ENCODE data around the gene OR10H1. TPM values are rescaled to one million over a fixed set of nuclear protein-coding genes. Genes with fewer than 3 reads are reported as not detected.
"Not testable (repeated sequence)": the region's sequence is repeated elsewhere in the genome, so short reads cannot be mapped to it uniquely, and the experiment has no call there.

Gene OR10H1
- total RNA-seq, 1 donor, result not detected

DNA sequence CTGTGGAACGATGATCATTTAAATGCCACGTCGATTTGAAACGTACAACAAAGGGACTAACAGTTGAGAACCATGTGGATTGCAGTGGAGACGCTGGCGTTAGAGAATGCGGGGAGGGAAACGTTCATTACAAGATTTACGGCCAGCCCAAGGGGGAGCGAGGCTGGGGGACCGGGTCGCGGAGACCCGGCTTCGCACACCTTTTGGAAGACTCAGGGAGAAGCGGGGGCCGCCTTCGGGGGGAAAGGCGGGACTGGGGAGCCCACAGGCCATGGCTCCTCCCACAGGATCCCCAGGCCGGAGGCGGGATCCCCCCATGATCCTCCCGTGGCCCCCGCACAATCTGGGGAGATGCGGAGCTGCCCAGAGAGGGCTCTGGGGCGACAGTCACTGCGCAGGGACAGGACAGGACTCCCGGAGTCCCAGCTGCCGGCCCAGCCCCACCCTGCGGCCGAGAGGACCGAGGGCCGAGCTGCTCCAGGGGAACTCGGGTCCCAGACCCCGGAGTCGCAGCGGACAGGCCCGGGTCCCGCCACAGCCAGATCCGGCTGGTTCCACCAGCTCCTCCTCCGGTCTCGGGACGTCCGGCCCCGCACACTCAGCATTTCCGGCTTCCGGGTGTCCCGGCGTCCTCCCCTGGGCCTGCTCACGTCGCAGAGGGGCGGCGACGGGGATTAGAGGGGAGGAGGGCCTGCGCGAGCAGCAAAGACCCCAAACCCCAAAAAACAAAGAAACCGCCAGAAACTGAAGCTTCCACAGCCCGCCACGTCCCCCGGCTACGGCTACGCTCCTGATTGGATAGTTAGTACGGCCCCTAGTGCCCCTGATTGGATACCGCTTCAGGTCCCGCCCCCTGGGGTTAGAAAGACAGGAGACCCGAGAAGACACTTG lies 21.1 kb upstream of the OR10H1 start:
- Histone ChIP-seq H3K4me1 (ENCODE audit: insufficient read depth, low read length) (peaks cover 10% of the 10 kb centered on the region), H3K27me3 (ENCODE audit: insufficient read depth, low read length) (no peaks in the 10 kb centered on the region), H3K9me3 (ENCODE audit: low read depth, low read length) (no peaks in the 10 kb centered on the region), H3K4me3 (ENCODE audit: low read length) (peak overlapping the region; percentile 70)

DNA sequence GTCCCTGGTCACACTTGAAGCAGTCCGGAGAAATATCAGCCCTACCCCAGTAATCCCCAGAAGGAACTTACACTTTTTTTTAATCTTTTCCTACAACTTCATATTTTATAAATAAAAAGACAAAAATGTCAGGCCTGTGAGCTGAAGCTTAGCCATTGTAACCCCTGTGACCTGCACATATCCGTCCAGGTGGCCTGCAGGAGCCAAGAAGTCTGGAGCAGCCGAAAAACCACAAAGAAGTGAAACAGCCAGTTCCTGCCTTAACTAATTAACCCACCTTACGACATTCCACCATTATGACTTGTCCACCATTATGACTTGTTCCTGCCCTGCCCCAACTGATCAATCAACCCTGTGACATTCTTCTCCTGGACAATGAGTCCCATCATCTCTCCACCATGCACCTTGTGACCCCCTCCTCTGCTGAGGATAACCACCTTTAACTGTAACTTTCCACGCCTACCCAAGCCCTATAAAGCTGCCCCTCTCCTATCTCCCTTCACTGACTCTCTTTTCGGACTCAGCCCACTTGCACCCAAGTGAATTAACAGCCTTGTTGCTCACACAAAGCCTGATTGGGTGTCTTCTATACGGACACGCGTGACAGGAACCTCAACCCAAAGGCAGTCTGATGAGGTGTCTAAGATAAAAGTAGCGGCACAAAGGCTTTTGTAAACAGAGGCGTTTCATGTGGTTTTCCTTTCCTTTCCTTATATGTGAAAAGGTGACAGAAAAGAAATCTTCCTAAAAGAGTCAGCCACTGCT lies 20.3 kb upstream of the OR10H1 start:
- H3K4me3 ChIP-seq (ENCODE audit: low read length), result peak overlapping the region; percentile 70
- not testable (repeated sequence) for H3K9me3 ChIP-seq (ENCODE audit: low read depth, low read length); H3K27me3 ChIP-seq (ENCODE audit: insufficient read depth, low read length); H3K4me1 ChIP-seq (ENCODE audit: insufficient read depth, low read length)

DNA sequence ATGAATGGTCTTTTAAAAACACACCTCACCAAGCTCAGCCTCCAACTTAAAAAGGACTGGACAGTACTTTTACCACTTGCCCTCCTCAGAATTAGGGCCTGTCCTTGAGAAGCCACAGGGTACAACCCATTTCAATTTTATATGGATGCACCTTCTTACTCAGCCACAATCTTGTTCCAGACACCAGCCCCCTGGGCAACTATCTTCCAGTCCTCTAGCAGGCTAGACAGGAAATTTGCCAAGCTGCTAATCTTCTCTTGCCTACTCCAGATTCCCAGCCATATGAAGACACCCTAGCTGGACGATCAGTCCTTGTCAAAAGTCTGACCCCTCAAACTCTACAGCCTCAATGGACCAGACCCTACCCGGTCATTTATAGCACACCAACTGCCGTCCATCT lies 18.8 kb upstream of the OR10H1 start:
- not testable (repeated sequence) for H3K4me3 ChIP-seq (ENCODE audit: low read length); H3K4me1 ChIP-seq (ENCODE audit: insufficient read depth, low read length); H3K9me3 ChIP-seq (ENCODE audit: low read depth, low read length); H3K27me3 ChIP-seq (ENCODE audit: insufficient read depth, low read length)

DNA sequence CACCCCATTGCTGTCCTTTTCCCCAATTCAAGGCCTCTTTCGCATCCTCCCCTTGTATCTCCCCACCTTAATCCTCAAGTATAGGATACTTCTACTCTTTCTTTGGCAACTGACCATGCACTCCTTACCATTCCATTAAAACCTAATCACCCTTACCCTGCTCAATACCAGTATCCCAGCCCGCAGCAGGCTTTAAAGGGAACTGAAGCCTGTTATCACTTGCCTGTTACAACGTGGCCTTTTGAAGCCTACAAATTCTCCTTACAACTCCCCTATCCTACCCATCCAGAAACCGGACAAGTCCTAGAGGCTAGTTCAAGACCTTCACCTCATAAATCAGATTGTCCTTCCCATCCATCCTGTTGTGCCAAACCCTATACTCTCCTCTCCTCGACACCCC lies 16.2 kb upstream of the OR10H1 start:
- Histone ChIP-seq H3K27me3 (ENCODE audit: insufficient read depth, low read length) (no peaks in the 10 kb centered on the region), H3K9me3 (ENCODE audit: low read depth, low read length) (no peaks in the 10 kb centered on the region), H3K4me3 (ENCODE audit: low read length) (no peak overlapping the region), H3K4me1 (ENCODE audit: insufficient read depth, low read length) (peaks cover 7% of the 10 kb centered on the region)

DNA sequence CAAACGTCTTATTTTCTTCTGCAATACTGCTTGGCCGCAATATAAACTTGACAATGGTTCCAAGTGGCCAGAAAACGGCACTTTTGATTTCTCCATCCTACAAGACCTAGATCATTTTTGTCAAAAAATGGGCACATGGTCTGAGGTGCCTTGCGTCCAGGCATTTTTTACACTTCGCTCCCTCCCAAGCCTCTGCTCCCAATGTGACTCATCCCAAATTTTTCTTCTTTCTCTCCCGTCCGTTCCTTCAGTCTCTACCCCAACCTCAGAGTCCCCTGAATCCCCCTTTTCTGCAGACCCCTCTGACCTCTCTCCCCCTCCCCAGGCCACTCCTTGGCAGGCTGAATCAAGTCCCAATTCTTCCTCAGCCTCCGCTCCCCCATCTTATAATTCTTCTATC lies 14.3 kb upstream of the OR10H1 start:
- H3K4me3 ChIP-seq (ENCODE audit: low read length), result no peak overlapping the region
- no peaks in the 10 kb centered on the region for H3K4me1 ChIP-seq (ENCODE audit: insufficient read depth, low read length)

DNA sequence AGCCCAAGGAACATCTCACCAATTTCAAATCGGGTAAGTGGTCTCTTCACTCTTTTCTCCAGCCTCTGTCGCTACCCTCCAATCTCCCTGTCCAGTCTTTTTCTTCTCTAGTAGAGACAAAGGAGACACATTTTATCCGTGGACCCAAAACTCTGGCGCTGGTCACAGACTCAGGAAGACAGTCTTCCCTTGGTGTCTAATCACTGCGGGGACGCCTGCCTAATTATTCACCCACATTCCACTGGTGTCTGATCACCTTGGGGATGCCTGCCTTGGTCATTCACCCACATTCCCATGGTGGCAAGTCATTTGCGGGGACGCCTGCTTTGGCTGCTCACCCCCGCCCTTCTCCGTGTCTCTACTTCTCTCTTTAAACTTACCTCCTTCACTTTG lies 13.8 kb upstream of the OR10H1 start:
- Histone ChIP-seq H3K4me3 (ENCODE audit: low read length) (no peak overlapping the region), H3K4me1 (ENCODE audit: insufficient read depth, low read length) (no peaks in the 10 kb centered on the region), H3K9me3 (ENCODE audit: low read depth, low read length) (no peaks in the 10 kb centered on the region), H3K27me3 (ENCODE audit: insufficient read depth, low read length) (no peaks in the 10 kb centered on the region)

More for the DNA sequence above, 14.3 kb upstream of the OR10H1 start:
- H3K27me3 ChIP-seq (ENCODE audit: insufficient read depth, low read length), result no peaks in the 10 kb centered on the region
- H3K9me3 ChIP-seq (ENCODE audit: low read depth, low read length), result no peaks in the 10 kb centered on the region

DNA sequence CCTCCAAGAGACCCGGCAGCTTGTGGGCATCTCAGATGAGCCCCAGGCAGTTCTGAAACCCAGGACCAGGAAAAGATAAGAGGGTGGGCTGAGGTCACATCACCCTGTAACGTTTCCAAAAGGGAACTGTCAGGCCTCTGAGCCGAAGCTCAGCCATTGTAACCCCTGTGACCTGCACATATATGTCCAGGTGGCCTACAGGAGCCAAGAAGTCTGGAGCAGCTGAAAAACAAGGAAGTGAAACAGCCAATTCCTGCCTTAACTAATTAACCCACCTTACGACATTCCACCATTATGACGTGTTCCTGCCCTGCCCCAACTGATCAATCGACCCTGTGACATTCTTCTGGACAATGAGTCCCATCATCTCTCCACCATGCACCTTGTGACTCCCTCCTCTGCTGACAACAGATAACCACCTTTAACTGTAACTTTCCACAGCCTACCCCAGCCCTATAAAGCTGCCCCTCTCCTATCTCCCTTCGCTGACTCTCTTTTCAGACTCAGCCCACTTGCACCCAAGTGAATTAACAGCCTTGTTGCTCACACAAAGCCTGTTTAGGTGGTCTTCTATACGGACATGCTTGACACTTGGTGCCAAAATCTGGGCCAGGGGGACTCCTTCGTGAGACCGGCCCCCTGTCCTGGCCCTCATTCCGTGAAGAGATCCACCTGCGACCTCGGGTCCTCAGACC lies 13.3 kb upstream of the OR10H1 start:
- H3K4me1 ChIP-seq (ENCODE audit: insufficient read depth, low read length); H3K27me3 ChIP-seq (ENCODE audit: insufficient read depth, low read length); H3K9me3 ChIP-seq (ENCODE audit: low read depth, low read length); H3K4me3 ChIP-seq (ENCODE audit: low read length): not testable (repeated sequence)

DNA sequence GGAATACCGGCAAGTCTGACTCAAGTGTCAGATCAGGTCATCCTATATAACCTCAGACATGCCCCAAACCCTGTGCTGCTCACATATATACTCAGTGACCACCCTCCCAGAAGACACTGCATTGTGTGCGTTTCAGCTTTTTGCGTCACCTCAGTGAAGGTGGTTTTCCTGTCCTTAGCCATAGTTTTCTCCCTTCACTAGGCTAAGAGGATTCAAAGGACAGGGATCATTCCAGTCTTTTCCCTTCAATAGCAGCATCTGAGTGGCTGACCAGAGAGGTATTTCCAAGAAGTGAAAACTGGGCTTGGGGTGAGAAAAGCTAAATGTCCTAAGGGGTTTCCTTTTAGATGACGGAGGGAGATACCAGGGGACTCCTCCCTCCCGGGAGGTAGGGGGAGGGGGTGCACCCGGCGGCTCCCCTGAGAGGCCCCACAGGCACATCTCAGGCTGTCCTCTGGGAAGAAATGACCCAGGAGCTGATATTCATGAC lies 12.7 kb upstream of the OR10H1 start:
- no peaks in the 10 kb centered on the region for H3K4me1 ChIP-seq (ENCODE audit: insufficient read depth, low read length)
- H3K27me3 ChIP-seq (ENCODE audit: insufficient read depth, low read length), result no peaks in the 10 kb centered on the region
- H3K4me3 ChIP-seq (ENCODE audit: low read length), result no peak overlapping the region
- no peaks in the 10 kb centered on the region for H3K9me3 ChIP-seq (ENCODE audit: low read depth, low read length)

DNA sequence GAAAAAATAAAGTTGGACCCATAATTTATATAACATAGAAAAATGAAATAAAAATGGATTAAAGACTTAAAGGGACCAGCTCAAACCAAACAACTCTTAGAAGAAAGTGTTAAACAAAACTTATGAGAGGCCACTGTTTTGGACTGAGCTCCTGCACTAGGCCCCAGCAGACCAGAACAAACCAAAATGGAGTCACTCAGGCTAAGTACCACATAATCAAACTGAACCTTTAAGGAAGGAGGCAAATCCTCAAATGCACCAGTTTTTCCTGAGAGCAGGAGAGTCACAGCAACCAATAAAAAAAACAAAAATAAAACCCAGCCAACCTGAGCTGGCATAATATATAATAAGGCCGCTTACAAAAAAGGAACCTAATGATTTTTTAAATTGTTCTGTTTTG lies 10.3 kb upstream of the OR10H1 start:
- Histone ChIP-seq H3K27me3 (ENCODE audit: insufficient read depth, low read length) (no peaks in the 10 kb centered on the region), H3K9me3 (ENCODE audit: low read depth, low read length) (no peaks in the 10 kb centered on the region), H3K4me1 (ENCODE audit: insufficient read depth, low read length) (no peaks in the 10 kb centered on the region), H3K4me3 (ENCODE audit: low read length) (no peak overlapping the region)

DNA sequence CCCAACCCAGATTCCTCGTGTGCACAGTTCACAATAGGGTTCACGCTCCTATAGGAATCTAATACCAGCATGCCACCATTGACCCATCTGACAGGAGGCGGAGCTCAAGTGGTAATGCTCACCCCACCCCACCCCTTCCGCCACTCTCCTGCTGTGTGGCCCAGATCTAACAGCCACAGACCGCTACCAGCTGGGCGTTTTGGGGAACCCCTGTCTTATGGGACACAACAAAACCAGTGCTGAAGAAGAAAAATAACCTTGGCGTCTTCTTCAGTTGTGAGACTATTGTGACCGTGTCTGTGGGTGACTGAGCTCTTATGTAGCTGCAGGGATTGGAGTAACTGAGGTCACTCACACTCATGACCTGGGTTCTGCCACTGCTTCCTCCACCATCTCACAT lies 5.2 kb upstream of the OR10H1 start:
- Histone ChIP-seq H3K4me1 (ENCODE audit: insufficient read depth, low read length) (no peaks in the 10 kb centered on the region), H3K4me3 (ENCODE audit: low read length) (no peak overlapping the region), H3K27me3 (ENCODE audit: insufficient read depth, low read length) (no peaks in the 10 kb centered on the region), H3K9me3 (ENCODE audit: low read depth, low read length) (no peaks in the 10 kb centered on the region)

DNA sequence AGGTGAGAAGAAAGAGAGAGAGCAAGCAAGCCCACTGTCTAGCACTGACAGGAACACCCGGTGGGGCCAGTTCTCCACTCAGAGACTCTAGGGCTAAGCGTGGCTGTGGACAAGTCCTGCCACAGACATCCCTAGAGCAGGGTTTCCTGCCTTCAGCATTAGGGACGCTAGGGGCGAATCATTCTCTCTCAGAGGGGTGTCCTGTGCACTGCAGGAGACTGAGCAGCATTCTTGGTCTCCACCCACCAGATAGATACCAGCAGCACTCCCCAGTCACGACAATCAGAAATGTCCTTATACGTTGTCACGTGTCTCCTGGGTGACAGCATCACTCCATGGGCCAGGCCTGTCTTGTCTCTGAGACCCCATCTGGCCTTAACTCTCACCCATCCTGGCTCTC lies 1.5 kb downstream of the OR10H1 start:
- H3K27me3 ChIP-seq (ENCODE audit: insufficient read depth, low read length), result peaks cover 2% of the 10 kb centered on the region
- H3K9me3 ChIP-seq (ENCODE audit: low read depth, low read length), result no peaks in the 10 kb centered on the region
- no peaks in the 10 kb centered on the region for H3K4me1 ChIP-seq (ENCODE audit: insufficient read depth, low read length)
- no peak overlapping the region for H3K4me3 ChIP-seq (ENCODE audit: low read length)

DNA sequence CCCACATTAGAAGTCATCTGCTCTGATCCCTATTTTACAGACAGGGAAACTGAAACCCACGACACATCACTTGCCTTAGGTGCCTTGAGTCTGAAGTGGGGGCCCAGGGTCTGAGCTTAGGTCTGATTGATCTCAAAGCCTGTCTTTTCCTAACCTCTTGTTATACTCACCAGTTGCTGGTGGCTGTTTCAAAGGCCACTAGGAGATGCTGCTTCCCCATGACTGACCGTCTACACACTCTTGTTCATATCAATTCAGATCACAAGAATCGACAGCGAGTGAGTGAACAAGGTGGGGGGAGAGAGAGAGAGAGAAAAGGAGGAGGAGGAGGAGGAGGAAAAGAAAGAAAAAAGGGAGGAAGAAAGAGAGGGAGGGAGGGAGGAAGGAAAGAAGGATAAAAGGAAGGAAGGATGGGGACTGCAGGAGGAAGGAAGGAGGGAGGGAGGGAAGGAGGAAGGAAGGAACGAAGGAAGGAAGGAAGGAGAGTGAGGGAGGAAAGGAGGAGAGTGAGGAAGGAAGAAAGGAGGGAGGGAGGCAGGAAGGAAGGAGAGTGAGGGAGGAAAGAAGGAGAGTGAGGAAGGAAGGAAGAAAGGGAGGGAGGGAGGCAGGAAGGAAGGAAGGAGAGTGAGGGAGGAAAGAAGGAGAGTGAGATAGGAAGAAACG lies 3.3 kb downstream of the OR10H1 start:
- H3K4me3 ChIP-seq (ENCODE audit: low read length), result no peak overlapping the region
- no peaks in the 10 kb centered on the region for H3K4me1 ChIP-seq (ENCODE audit: insufficient read depth, low read length)
- no peaks in the 10 kb centered on the region for H3K9me3 ChIP-seq (ENCODE audit: low read depth, low read length)
- H3K27me3 ChIP-seq (ENCODE audit: insufficient read depth, low read length), result peaks cover 2% of the 10 kb centered on the region

DNA sequence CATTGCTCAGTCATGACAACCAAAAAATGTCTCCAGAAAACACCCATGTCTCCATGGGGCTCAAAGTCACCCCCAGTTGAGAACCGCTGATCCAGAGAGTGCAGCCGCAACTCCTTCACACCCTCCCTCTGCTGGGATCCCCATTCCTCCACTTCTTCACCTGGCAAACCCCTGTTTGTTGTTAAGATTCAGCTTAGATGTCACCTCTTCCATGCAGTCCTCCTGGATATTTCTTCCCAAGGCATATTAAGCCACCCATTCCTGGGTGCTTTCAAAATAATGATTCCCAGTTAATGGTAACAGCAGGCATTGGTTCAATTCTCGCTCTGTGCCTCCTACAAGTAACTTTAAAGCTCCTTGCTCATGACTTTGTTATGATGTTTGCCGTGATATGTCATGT lies 4.0 kb downstream of the OR10H1 start:
- H3K27me3 ChIP-seq (ENCODE audit: insufficient read depth, low read length), result peaks cover 2% of the 10 kb centered on the region
- no peak overlapping the region for H3K4me3 ChIP-seq (ENCODE audit: low read length)
- no peaks in the 10 kb centered on the region for H3K4me1 ChIP-seq (ENCODE audit: insufficient read depth, low read length)
- no peaks in the 10 kb centered on the region for H3K9me3 ChIP-seq (ENCODE audit: low read depth, low read length)

DNA sequence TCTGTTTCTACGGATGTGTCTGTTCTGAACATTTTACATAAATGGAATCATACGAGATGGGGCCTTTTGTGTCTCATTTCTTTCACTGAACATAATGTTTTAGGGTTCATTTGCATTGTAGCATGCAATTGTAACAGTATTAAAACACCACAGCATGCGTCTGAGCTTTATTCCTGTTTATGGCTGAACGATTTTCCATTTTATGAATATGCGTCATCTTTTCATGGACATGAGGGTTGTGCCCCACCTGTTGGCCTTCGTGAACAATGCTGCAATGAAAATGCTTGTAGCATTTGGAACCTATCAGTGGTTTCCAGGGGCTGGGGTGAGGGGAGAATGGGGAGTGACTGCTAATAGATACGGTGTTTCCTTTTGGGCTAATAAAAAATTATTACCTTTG lies 5.1 kb downstream of the OR10H1 start:
- no peak overlapping the region for H3K4me3 ChIP-seq (ENCODE audit: low read length)
- H3K4me1 ChIP-seq (ENCODE audit: insufficient read depth, low read length), result no peaks in the 10 kb centered on the region
- H3K27me3 ChIP-seq (ENCODE audit: insufficient read depth, low read length), result peaks cover 2% of the 10 kb centered on the region
- H3K9me3 ChIP-seq (ENCODE audit: low read depth, low read length), result no peaks in the 10 kb centered on the region

DNA sequence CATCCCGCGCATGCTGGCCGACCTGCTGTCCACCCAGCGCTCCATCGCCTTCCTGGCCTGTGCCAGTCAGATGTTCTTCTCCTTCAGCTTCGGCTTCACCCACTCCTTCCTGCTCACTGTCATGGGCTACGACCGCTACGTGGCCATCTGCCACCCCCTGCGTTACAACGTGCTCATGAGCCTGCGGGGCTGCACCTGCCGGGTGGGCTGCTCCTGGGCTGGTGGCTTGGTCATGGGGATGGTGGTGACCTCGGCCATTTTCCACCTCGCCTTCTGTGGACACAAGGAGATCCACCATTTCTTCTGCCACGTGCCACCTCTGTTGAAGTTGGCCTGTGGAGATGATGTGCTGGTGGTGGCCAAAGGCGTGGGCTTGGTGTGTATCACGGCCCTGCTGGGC lies 21.2 kb downstream of the OR10H1 start:
- H3K27me3 ChIP-seq (ENCODE audit: insufficient read depth, low read length); H3K4me1 ChIP-seq (ENCODE audit: insufficient read depth, low read length); H3K9me3 ChIP-seq (ENCODE audit: low read depth, low read length); H3K4me3 ChIP-seq (ENCODE audit: low read length): not testable (repeated sequence)

Measured in mononuclear cell (primary cell).